NCI-H1092 (cell line): Measurements from ENCODE around the gene RASA3.
"Not testable (repeated sequence)": the region's sequence is repeated elsewhere in the genome, so short reads cannot be mapped to it uniquely, and the experiment has no call there.

Experiments used
- DNase-seq: peaks from one replicate; lab custom pipeline; 2025; lab: John Stamatoyannopoulos, UW

RASA3 gene

DNA sequence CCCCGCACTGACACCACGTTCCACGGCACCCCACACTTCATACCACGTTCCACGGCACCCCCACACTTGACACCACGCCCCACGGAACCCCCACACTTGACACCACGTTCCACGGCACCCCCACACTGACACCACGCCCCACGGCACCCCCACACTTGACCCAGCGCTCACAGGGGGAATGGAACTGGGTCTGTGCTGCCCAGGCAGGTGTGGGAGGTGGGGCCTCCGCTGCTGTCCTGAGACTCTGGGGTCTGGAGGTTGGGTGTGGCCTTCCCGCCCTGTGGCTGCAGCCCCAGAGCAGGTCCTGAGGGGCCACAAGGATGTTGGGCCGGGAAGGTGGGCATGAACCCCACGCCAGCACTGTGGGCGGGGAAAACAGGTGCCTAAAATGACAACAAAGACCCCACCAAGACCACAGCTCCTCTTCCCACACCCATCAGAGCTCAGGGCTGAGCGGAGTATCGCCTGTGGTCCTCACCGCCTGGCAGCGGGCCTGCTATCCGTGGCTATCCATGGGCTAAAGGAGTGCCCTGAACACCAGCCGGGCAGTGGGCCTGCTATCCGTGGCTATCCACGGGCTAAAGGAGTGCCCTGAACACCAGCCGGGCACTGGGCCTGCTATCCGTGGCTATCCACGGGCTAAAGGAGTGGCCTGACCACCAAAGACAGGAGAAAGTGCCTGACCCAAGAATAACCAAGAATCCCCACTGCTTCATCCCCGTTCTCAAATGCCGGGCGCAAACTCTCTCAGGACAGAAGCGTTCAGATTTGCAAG lies 98.7 kb downstream of the RASA3 start:
- no peak for DNase-seq

DNA sequence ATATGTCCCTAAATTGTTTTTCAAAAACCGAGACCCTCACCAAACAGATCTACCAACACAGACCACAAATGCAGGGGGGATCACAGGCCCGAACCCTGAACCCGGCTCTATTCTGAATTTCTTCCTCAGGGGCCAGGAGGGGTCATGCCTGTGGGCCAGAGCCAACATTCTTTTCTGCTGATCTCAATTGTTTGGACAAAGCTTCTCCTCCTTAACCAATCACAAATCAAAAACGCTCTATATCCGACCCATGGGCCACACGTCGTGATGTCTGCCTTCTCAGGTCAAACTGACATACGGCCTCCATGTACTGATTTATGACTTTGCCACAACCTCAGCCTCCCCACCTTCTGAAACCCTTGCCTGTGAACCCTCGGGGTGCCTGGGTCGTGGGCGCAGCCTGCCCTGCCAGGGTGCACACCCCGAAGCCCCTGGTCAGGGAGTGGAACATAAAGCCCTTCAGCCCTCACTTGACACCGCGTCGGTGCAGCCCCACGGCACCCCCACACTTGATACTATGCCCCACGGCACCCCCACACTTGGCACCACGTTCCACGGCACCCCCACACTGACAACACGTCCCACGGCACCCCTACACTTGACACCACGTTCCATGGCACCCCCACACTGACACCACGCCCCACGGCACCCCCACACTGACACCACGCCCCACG lies 100.2 kb downstream of the RASA3 start:
- no peak for DNase-seq

- no peak for DNase-seq
Measured at GRCh38 chr13:114031631-114032030, 100.8 kb downstream of the RASA3 start.

DNA sequence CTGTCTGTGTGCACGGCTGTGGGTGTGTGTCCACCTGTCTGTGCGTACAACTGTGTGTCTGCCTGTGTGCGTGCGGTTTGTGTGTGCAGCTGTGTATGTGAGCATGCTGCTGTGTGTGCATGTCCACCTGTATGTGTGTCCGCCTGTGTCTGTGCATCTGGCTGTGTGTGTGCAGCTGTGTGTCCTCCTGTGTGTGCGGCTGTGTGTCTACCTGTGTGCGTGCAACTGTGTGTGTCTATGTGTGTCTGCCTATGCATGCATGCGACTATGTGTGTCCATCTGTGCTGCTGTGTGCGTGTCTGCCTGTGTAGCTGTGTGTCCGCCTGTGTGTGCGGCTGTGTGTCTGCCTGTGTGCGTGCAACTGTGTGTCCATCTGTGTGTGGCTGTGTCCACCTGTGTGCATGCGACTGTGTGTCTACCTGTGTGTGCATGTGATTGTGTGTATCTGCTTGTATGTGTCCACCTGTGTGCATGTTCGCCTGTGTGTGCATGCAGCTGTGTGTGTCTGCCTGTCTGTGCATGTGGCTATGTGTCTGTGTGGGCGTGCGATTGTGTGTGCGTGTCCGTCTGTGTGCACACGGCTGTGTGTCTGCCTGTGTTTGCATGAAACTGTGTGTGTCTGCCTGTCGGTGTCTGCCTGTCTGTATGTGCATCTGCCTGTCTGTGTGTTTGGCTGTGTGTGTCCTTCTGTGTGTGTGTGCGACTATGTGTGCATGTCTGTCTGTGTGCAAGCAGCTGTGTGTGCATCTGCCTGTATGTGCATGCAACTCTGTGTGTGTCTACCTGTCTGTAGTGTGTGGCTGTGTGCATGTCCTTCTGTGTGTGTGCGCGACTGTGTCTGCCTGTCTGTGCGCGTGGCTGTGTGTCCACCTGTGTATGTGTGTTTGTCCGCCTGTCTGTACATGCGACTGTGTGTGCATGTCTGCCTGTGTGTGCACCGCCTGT lies 101.5 kb downstream of the RASA3 start:
- DNase-seq: no peak

- DNase-seq: no peak
Measured at GRCh38 chr13:114029866-114030625, 102.4 kb downstream of the RASA3 start.

DNA sequence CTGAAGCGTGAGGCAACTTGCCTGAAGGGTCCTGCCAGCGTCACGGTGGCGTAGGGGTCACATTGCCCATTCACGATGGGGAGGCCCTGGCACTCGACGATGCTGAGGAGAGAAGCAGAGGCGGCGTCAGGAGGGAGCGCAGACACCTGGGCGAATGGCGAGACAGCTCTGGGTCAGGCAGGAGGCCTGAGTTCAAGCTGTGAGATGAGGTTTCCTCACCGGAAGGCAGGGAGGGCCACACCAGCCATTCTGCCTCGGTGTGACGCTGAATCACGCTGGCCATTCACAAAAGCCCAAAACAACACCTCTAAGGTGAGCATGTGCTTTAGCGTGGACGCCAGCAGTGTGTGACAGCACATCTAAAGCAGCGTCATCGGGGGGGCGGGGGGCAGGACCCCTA lies 104.6 kb downstream of the RASA3 start:
- no peak for DNase-seq

- DNase-seq: no peak
Measured at GRCh38 chr13:114027046-114027715, 105.2 kb downstream of the RASA3 start.

DNA sequence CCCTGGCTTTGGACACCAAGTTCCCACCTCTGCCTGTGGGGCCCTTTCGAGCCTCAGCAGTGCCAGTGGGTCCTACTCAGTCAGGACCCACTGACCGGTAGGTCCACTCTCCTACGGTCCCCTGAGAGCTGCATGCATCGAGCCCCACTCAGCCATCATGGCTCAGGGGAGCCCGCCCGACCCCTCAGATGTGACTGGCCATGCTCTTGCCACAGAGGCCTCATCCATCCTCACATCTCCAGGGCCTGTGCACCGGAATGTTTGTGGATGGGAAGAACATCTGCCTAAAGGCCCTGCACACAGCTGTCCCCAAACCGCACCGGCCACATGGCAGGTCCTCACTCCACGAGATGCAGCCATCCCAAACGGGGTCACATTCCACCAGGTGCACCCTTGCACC lies 105.9 kb downstream of the RASA3 start:
- no peak for DNase-seq

- peak; percentile 23 for DNase-seq
Measured at GRCh38 chr13:114025714-114026431, 106.5 kb downstream of the RASA3 start.

GRCh38 chr13:114025405-114025713 lies 107.1 kb downstream of the RASA3 start:
- DNase-seq: no peak

GRCh38 chr13:114024603-114025404 lies 107.6 kb downstream of the RASA3 start:
- no peak for DNase-seq

DNA sequence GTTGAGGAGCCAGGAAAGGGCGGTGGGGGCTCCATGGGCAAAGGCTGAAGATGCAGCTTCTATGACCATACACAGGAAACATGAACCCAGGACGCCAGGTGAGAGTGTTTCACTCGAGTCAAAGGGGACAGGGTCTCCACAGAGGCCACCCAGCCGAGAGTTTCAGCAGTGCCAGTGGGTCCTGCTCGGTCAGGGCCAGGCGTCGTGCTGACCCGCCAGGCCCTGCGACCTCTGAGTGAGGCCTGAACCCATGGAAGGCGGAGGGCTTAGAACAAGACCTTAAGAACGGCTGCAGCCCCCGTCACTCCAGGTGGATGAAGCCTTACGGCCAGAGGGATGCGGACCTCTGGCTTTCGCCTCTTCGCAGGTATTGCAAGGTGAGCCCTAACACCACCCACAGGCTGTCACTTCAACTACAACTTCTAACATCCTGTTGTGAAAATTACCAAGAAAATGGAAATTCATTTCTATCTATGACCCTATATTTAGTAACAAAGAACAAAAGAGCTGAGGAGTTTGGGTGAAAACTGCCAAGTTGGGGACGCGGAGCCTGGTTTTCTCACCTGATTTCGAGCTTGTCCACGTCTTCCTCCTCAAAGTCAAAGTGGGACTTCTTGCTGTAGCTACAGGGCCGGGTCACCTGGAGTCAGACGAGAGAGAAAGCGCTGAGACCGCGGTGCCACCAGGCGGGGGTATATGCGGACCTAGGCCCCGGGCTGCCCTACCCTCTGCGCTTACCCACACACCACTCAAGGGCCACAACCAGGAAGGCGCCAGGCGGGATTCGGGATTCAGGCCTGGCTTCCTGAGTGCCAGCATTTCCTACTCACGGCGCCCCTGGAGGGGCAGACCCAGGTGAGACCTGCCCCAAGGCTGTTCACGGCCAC lies 108.5 kb downstream of the RASA3 start:
- no peak for DNase-seq

DNA sequence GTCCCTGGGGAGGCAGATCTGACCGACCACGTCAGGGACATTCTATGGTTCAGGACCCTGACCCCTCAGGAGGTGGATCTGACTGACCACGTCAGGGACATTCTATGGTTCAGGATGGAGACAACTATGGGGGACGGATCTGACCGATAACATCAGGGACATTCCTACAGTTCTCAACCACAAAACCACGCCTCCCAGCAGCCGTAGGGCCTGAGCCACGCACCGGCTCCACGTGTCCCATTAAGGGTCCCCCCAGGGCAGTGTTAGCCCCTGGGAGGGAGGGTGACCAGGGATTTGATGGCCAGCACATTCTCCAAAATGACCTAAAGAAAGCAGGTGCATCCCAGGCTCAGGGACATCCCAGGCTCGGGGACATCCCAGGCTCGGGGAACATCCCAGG lies 109.5 kb downstream of the RASA3 start:
- DNase-seq: no peak

DNA sequence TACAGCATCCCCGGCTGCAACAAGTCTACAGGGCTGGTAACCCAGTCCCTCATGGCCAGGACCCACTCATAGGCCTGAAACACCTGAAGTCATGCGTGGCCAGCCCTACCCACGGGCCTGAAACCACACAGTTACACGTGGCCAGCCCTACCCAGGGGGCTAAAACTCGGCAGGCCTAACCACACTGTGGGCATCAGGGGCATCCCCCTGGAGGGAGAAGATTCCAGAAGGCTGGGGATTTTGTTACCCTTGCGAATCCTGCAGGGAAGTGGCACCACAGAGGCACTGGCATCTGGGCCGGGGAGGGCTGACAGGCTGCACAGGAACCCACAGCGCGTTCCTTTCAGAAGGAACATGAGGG lies 110.1 kb downstream of the RASA3 start:
- DNase-seq: no peak

DNA sequence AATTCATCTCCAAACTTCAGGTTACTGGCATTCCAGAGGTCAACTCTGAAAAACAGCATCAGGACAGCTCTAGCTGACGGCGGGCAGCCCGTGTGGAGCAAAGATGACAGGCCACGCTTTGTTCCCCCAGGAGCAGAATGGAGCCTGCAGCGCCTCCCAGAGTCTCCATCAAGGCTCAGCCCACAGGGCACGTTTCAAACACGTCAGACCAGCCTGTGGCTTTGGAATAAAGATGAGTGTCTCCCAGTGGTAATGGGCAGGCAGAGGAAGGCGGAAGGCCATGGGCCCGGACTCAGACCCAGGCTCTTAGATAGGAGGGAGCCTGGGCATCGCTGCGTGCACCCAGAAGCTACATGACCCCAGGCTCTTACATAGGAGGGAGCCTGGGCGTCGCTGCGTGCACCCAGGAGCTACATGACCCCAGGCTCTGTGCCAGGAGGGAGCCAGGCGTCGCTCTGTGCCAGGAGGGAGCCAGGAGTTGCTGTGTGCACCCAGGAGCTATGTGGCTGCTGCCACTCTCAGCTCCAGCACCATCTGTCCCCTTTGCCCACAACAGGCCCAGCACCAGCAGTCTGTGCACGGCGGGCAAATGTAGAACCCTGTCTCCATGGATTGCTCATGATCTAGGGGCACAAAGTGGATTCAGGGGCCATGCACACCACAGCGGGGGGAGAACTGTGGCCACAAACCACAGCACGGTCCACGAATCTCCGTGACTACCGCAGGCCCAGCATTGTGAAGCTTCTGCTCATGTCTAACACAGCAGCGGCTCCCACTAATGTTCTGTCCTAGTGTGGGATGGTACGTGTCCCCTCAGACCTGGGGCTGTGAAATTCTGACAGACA lies 110.7 kb downstream of the RASA3 start:
- no peak for DNase-seq

DNA sequence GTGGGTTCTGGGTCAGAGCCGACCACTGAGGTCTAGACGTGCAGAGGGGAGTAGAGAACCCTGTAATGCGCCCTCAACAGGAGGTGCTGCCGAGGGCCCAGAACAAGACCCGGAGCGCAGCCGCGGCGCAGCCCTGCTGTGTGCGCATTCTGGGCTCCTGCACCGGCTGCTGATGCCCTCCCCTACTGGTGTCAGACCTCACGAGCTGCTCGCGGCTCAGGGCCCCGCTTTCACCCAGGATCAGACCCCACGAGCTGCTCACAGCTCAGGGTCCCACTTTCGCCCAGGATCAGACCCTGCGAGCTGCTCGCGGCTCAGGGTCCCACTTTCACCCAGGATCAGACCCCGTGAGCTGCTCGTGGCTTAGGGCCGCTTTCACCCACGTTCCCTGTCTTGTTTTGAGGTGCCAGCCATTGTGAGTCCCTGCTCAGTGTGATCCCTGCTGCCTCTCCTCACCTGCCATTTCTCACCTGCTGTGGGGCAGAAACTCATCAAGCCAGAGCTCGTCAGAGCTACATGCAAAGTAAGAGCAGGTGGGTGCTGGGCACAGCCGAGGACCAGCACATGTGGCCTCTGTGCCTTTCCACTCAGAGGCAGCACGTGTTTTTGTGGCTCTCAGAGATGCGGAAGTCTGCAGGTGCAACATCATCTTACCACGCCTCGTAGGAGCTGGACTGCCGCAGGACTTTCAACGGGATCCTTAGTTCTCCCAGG lies 111.5 kb downstream of the RASA3 start:
- DNase-seq: no peak

- DNase-seq: not testable (repeated sequence)
Measured at GRCh38 chr13:114020134-114020533, 112.3 kb downstream of the RASA3 start.
